ENCODE measurements around the gene RAB11FIP4. TPM values are rescaled to one million over a fixed set of nuclear protein-coding genes. Genes with fewer than 3 reads are reported as not detected.

Gene RAB11FIP4
- total and polyA plus RNA-seq, 10 of the 15 experiments (the other 5 are each of a cell fraction or from before 2014, with no cell fraction given), result 1.4 to 27.0 (median 17.6) TPM

GRCh38 chr17:31433811-31434726 lies 42.6 kb downstream of the RAB11FIP4 start:
- no peaks in the 10 kb centered on the region for H4K20me1 ChIP-seq (ENCODE audit: control insufficient read depth, insufficient read depth)
- DNase-seq (ENCODE audit: low read depth, low spot score) (no peak), FAIRE-seq (no peak), ATAC-seq (no peak)
- ChIA-PET POLR2A (no interaction called here), CTCF (interaction anchor here (0.6 to 6.8 kb wide), 5 partner anchors 37 to 409 kb away, joined by 3 to 95 read pairs (median 3); no protein-coding TSS in a partner anchor), RAD21 (ENCODE audit: unreplicated experiment) (interaction anchor here (7.7 kb wide), 1 partner anchor 89 kb away, joined by 64 read pairs; no protein-coding TSS in a partner anchor), SMC1A (ENCODE audit: uncharacterized antibody, unreplicated experiment) (interaction anchor here (1.2 to 7.5 kb wide), 2 partner anchors 93 to 102 kb away, joined by 4 to 81 read pairs; no protein-coding TSS in a partner anchor)
- in situ Hi-C loops (cut with MboI) (no loop called here), intact Hi-C loops (cut with micrococcal nuclease; ENCODE audit: unreplicated experiment) (no loop called here)
- 43% methylated on average over 21 of the region's 21 CpGs for WGBS (ENCODE audit: insufficient coverage, insufficient replicate concordance, low lambda C conversion rate, missing lambda C conversion rate)
- no peak overlapping the region for H3K4me2 ChIP-seq (ENCODE audit: control insufficient read depth, insufficient read depth)
- no peaks in the 10 kb centered on the region for H3K9me3 ChIP-seq (replicated peaks; ENCODE audit: control insufficient read depth, insufficient read depth, low read length)
- H3K27me3 ChIP-seq (replicated peaks in 1 of 2; ENCODE audit: control insufficient read depth in 2 of 2, insufficient read depth in 2 of 2, low read length in 1 of 2), result no peaks in the 10 kb centered on the region
- no TSS peak for BruUV-seq (replicated peaks)
- H3K4me1 ChIP-seq (ENCODE audit: control insufficient read depth, insufficient read depth, low read length), result no peaks in the 10 kb centered on the region
- no peak for TF ChIP-seq CREM (IDR thresholded peaks at IDR 0.05; ENCODE audit: low read depth)
- TF ChIP-seq SP1 (IDR thresholded peaks at IDR 0.05; ENCODE audit: low read depth, low read length), result no peak
- no peak for TF ChIP-seq NR2C1 (IDR thresholded peaks at IDR 0.05)
- TF ChIP-seq YY1 (IDR thresholded peaks at IDR 0.05; ENCODE audit: low read depth, low read length), result no peak
- no peak for TF ChIP-seq BCLAF1 (IDR thresholded peaks at IDR 0.05)
- no peak for TF ChIP-seq ASH2L (IDR thresholded peaks at IDR 0.05; ENCODE audit: borderline replicate concordance, low read depth)
- TF ChIP-seq ZBED1 (IDR thresholded peaks at IDR 0.05; ENCODE audit: borderline replicate concordance), result no peak
- no peak for TF ChIP-seq PAX5 (IDR thresholded peaks at IDR 0.05; ENCODE audit: borderline replicate concordance, low read depth, low read length)
- TF ChIP-seq CBX3 (IDR thresholded peaks at IDR 0.05; ENCODE audit: borderline replicate concordance, low read depth), result no peak
- TF ChIP-seq BRCA1 (IDR thresholded peaks at IDR 0.05; ENCODE audit: low read depth, low read length), result no peak
- no peak for TF ChIP-seq RB1 (IDR thresholded peaks at IDR 0.05; ENCODE audit: borderline replicate concordance)
- TF ChIP-seq FOXK2 (IDR thresholded peaks at IDR 0.05), result no peak
- TF ChIP-seq BCL11A (IDR thresholded peaks at IDR 0.05; ENCODE audit: low read depth, low read length), result no peak
- TF ChIP-seq USF1 (IDR thresholded peaks at IDR 0.05; ENCODE audit: borderline replicate concordance, extremely low read length, insufficient read depth, low read depth, low read length), result no peak
- no peak for TF ChIP-seq LARP7 (IDR thresholded peaks at IDR 0.05)
- TF ChIP-seq POLR2AphosphoS2 (IDR thresholded peaks at IDR 0.05; ENCODE audit: low read depth, low read length), result no peak
- no peak for TF ChIP-seq CREB1 (IDR thresholded peaks at IDR 0.05; ENCODE audit: low read depth)
- TF ChIP-seq SREBF1 (IDR thresholded peaks at IDR 0.05; ENCODE audit: low read length), result no peak
- no peak for TF ChIP-seq ZNF622 (IDR thresholded peaks at IDR 0.05)
- no peak overlapping the region for H3K4me3 ChIP-seq
- no peaks in the 10 kb centered on the region for H3K79me2 ChIP-seq (ENCODE audit: control insufficient read depth, insufficient read depth, low read length)
- H3K36me3 ChIP-seq (ENCODE audit: control insufficient read depth in 2 of 2, insufficient read depth in 2 of 2, low read length in 1 of 2), result no peaks in the 10 kb centered on the region
- H2AFZ ChIP-seq (ENCODE audit: control insufficient read depth, low read depth, low read length), result no peak overlapping the region
- no peak overlapping the region for H3K9ac ChIP-seq (ENCODE audit: control insufficient read depth, insufficient read depth, low read length)
- no peak overlapping the region for H3K27ac ChIP-seq (ENCODE audit: control insufficient read depth, insufficient read depth)
